Lung microvascular endothelial cell (primary cell): ENCODE measurements around the gene RBBP4. TPM values are rescaled to one million over a fixed set of nuclear protein-coding genes. Genes with fewer than 3 reads are reported as not detected.

ENCODE experiments used
- DNase-seq, 2 donors: peaks; one replicate each; pipeline versions ENCODE4 v3.0.0 to v3.0.0-alpha.2; 2010; ENCODE audit warnings: low read depth in 2 of 2
- total RNA-seq: library from RNA; depleted of rRNA; stranded (reverse); fragments of >200 nt; gene quantifications from 2 replicates; pipeline ENCODE4 v1.2.1, GENCODE V29; 2014

Gene RBBP4
- total RNA-seq, 1 donor from 2014 or later, result 86.3 TPM

GRCh38 chr1:32718527-32718926 is 67.5 kb downstream of the RBBP4 start:
- DNase-seq, result no peak

DNA sequence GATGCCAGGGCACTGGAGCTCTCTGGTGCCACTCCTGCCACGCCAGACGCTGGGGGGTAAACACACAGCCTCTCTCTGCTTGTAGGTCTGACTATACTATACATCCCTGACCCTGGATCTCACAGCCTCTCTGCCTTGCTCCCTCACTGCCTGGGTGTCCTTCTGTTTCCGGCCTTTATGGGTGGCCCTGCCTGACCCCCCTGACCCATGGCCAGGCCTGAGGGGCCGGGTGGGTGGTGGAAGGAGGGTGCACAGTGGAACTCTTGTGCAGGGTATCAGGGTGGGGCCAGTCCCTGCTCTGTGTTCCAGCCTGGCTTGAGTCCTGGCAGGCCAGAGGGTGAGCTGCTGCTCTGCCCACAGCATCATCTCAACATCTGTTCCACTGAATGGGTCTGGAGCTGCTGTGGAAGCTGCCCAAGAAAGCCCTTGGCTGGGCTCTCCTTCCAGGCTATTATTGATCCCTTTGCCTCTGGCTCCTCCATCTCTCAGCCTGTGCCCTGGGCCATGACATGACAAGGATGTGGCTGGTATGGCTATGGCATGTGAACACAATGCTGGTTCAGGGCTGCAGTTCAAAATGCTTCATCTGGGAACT is 68.8 kb downstream of the RBBP4 start:
- DNase-seq, result no peak

- peak; percentile 48 to 93 for DNase-seq
These were observed 73.9 kb downstream of the RBBP4 start for GRCh38 chr1:32724678-32725614.

GRCh38 chr1:32725615-32725982 is 74.6 kb downstream of the RBBP4 start:
- DNase-seq, result no peak

- no peak for DNase-seq
These were observed 76.9 kb downstream of the RBBP4 start for GRCh38 chr1:32727876-32728275.

- no peak for DNase-seq
These were observed 77.5 kb downstream of the RBBP4 start for GRCh38 chr1:32728413-32729077.

DNA sequence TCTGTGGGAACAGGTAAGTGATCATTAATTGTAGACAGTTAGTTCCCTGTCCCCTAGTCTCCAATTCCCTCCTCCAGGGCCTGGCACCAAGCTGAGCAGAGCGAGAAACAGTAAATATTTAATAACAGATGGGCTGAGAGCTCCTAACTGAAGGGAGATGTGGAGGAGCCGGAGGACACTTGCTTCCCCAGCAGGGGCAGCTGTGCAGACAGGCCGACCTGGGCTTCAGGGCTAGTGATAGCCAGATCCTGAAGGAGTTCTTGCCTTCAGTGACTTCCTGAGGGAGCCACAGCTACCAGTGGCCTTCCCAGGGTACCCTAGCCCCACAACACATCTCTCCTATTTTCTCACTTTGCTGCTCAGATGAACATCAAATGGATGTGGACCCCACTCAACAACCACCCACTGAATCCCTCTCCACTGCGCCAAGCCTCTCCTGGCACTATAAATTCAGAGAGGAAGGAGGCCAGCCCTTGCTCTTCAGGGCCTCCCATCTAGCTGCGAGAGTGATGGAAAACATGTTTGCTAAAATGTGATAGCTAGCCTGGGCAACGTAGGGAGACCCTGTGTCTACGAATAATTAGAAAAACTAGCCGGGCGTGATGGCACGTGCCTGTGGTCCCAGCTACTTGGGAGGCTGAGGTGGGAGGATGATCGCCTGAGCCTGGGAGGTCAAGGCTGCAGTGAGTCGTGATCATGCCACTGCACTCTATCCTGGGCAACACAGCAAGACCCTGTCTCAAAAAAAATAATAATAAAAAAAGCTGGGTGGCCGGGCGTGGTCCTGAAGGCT is 78.4 kb downstream of the RBBP4 start:
- DNase-seq, result no peak

DNA sequence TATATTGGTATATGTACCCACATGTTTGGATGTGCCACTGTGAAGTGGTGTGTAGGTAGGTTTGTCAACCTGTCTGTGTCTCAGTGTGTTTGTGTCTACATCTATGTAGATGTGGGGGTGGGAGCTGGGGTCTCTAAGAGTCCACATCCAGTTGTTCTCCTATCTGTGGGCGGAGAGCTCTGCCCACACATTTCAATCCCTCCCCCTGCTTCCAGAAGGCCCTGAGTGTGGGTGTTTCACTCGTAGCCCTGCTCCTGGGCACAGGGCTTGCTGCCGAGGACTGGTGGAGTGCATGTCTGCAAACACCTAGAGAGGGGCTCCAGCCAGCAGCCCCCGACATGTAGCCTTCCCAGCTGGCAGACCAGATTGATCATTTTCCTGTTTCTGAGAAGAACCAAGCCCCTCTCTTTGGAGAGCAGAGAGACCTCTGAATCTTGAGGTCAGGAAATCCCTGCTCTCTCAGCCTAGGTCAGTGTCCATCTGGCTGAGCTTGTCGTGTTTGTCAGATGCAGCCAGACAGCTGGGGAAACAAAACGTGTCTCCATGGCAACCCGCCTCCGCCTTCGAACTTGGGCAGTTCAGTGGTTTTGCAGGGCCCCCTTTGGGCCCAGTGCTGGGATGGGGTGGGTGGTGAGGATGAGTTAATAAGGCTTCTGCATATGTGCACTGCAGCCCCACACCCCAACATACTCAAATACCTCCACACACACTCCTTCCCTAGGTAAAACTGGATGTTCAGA is 82.7 kb downstream of the RBBP4 start:
- DNase-seq, result peak in 1 of 2 donors; percentile 77

Other genes with a start within 250 kb of the RBBP4 start
- under 0.01 TPM in 2 replicates for gene ZBTB8B, start 186.1 kb upstream of the RBBP4 start, total RNA-seq
- 5.7 and 8.9 TPM in 2 replicates for gene ZBTB8A, start 111.8 kb upstream of the RBBP4 start, total RNA-seq
- gene ZBTB8OS, start 658 bp upstream of the RBBP4 start, total RNA-seq, result 24.6 and 25.8 TPM in 2 replicates
- gene SYNC, start 51.6 kb downstream of the RBBP4 start, total RNA-seq, result 11.3 and 13.9 TPM in 2 replicates
- gene YARS1, start 166.2 kb downstream of the RBBP4 start, total RNA-seq, result 58.8 and 94.8 TPM in 2 replicates
- 10.2 and 13.5 TPM in 2 replicates for gene S100PBP, start 166.4 kb downstream of the RBBP4 start, total RNA-seq
- gene FNDC5, start 219.7 kb downstream of the RBBP4 start, total RNA-seq, result 0.20 and 0.44 TPM in 2 replicates
- gene HPCA, start 235.3 kb downstream of the RBBP4 start, total RNA-seq, result not detected in 2 replicates